ENCODE measurements around the gene KIF16B.

Gene KIF16B

GRCh38 chr20:16488616-16489015, 84.6 kb downstream of the KIF16B start:
- in situ Hi-C loops (cut with HindIII; ENCODE audit: low pct_ligation_motif_present, low sequenced_read_pairs): no loop called here
- no peaks in the 10 kb centered on the region for H3K27me3 ChIP-seq (replicated peaks)
- H3K36me3 ChIP-seq (replicated peaks): no peaks in the 10 kb centered on the region
- H3K4me3 ChIP-seq (ENCODE audit: low read depth, low read length): no peak overlapping the region
- no peak for DNase-seq
- no peak overlapping the region for H3K27ac ChIP-seq
- no peak for TF ChIP-seq CTCF (IDR thresholded peaks at IDR 0.05; ENCODE audit: low read depth, low read length, missing control alignments)

GRCh38 chr20:16488086-16488485, 85.2 kb downstream of the KIF16B start:
- no peaks in the 10 kb centered on the region for H3K36me3 ChIP-seq (replicated peaks)
- in situ Hi-C loops (cut with HindIII; ENCODE audit: low pct_ligation_motif_present, low sequenced_read_pairs): no loop called here
- no peak overlapping the region for H3K27ac ChIP-seq
- no peak for TF ChIP-seq CTCF (IDR thresholded peaks at IDR 0.05; ENCODE audit: low read depth, low read length, missing control alignments)
- no peak for DNase-seq
- H3K4me3 ChIP-seq (ENCODE audit: low read depth, low read length): no peak overlapping the region
- H3K27me3 ChIP-seq (replicated peaks): no peaks in the 10 kb centered on the region

DNA sequence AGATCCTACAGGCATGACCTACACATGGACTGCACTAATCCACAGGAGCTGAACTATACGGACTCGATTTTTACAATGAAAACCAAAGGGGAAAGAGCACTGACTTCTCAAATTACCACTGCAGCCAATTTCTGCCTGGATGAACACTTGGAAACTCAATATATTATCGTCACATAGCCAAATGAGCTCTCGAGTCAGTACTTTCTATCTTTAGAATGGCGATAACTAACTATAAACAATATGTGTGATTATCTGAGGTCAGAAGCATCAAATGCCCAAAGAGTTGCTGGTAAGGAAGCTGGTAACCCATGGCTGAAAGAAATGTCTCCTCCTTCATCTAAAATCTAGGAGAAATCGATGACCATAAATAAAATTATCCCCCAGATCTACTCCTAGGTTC, 86.7 kb downstream of the KIF16B start:
- no peak for DNase-seq
- Histone ChIP-seq H3K27ac (no peak overlapping the region), H3K4me3 (ENCODE audit: low read depth, low read length) (no peak overlapping the region), H3K36me3 (replicated peaks) (no peaks in the 10 kb centered on the region), H3K27me3 (replicated peaks) (no peaks in the 10 kb centered on the region)
- in situ Hi-C loops (cut with HindIII; ENCODE audit: low pct_ligation_motif_present, low sequenced_read_pairs): no loop called here
- TF ChIP-seq CTCF (IDR thresholded peaks at IDR 0.05; ENCODE audit: low read depth, low read length, missing control alignments): no peak

GRCh38 chr20:16485401-16485800, 87.8 kb downstream of the KIF16B start:
- TF ChIP-seq CTCF (IDR thresholded peaks at IDR 0.05; ENCODE audit: low read depth, low read length, missing control alignments): no peak
- no peaks in the 10 kb centered on the region for H3K27me3 ChIP-seq (replicated peaks)
- in situ Hi-C loops (cut with HindIII; ENCODE audit: low pct_ligation_motif_present, low sequenced_read_pairs): no loop called here
- no peak overlapping the region for H3K27ac ChIP-seq
- H3K4me3 ChIP-seq (ENCODE audit: low read depth, low read length): no peak overlapping the region
- H3K36me3 ChIP-seq (replicated peaks): no peaks in the 10 kb centered on the region
- DNase-seq: no peak

- in situ Hi-C loops (cut with HindIII; ENCODE audit: low pct_ligation_motif_present, low sequenced_read_pairs): no loop called here
- DNase-seq: no peak
Measured at GRCh38 chr20:16483024-16483423, 90.2 kb downstream of the KIF16B start.

More at GRCh38 chr20:16483024-16483423, 90.2 kb downstream of the KIF16B start:
- H3K27ac ChIP-seq: no peak overlapping the region
- no peak for TF ChIP-seq CTCF (IDR thresholded peaks at IDR 0.05; ENCODE audit: low read depth, low read length, missing control alignments)
- H3K4me3 ChIP-seq (ENCODE audit: low read depth, low read length): no peak overlapping the region
- no peaks in the 10 kb centered on the region for H3K36me3 ChIP-seq (replicated peaks)
- no peaks in the 10 kb centered on the region for H3K27me3 ChIP-seq (replicated peaks)
